Stimulated activated naive B cell treated with anti-CD40 and anti-IgM and Interleukin-4, amounts not matched to agents 10 μg/mL and 1 μg/mL and 100 μg/mL, for 72 hours (primary cell): ENCODE data around the gene TMPRSS13.
A peak's percentile ranks its signal among the peaks of the same experiment; 100 is the strongest.

Experiments
- ATAC-seq, 2 donors: fragments of 150-1000 bp; cut with Tn5 transposase; replicated peaks; 2 replicates each; pipeline ENCODE4 v1.10.0; 2021; ENCODE audit warnings: moderate library complexity in 1 of 2
- DNase-seq: peaks from one replicate; pipeline ENCODE4 v3.0.0; 2021
- H3K27ac Mint-ChIP-seq: one replicate; pipeline ENCODE4 v1.8.0; 2022; ENCODE audit warnings: mild to moderate bottlenecking, mixed read lengths
- H3K27me3 Mint-ChIP-seq, 2 donors: one replicate each; pipeline ENCODE4 v1.8.0; 2022; ENCODE audit warnings: mixed read lengths in 2 of 2
- H3K36me3 Mint-ChIP-seq, 2 donors: one replicate each; pipeline ENCODE4 v1.8.0; 2022; ENCODE audit warnings: mixed read lengths in 2 of 2, mild to moderate bottlenecking in 1 of 2
- H3K4me1 Mint-ChIP-seq, 2 donors: one replicate each; pipeline ENCODE4 v1.8.0; 2022; ENCODE audit warnings: mixed read lengths in 2 of 2, mild to moderate bottlenecking in 1 of 2
- H3K4me3 Mint-ChIP-seq, 2 donors: one replicate each; pipeline ENCODE4 v1.8.0; 2022; ENCODE audit warnings: mild to moderate bottlenecking in 2 of 2, mixed read lengths in 2 of 2, moderate library complexity in 1 of 2
- H3K9me3 Mint-ChIP-seq, 2 donors: one replicate each; pipeline ENCODE4 v1.8.0; 2022; ENCODE audit warnings: mixed read lengths in 2 of 2, mild to moderate bottlenecking in 1 of 2

TMPRSS13 gene

DNA sequence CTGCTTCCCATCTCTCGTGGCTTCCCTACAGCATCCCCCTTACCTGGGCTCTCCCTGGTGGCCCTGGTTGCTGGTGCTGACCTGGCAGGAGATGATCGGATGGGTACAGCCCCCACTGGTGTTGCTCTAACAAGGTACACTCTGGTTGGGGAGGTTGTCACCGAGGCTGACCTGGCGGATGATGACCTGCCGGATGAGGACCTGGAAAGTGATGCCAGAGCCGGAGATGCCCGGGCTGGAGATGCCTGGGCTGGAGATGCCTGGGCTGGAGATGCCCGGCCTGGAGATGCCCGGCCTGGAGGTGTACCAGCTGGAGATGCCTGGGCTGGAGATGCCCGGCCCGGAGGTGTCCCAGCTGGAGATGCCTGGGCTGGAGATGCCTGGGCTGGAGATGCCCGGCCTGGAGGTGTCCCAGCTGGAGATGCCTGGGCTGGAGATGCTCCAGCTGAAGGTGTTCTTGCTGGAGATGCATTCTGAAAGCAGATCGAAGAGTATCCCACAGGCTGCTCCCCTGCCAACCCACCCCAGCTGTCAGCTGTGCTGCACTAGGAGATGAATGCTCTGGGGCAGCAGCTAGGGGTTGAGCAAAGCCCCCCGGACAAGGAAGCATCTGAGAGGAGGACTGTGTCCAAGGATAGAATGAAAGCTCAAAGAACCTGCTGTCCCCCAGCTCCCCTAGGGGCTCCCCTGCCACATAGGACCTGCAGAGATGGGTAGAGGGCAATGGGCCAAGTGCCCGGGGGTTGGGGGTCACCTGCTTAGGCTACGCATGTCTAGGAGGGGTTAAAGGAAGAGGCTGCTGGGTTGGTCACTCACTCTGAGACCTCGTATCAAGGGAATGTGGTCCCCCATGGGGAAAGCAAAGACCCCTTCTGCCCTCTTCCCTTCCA, 10.6 kb downstream of the TMPRSS13 start:
- Mint-ChIP-seq H3K27me3 (peaks cover 0 to 6% of the 10 kb centered on the region in 2 donors), H3K36me3 (peaks cover 0 to 3% of the 10 kb centered on the region in 2 donors), H3K9me3 (no peaks in the 10 kb centered on the region), H3K4me1 (peaks cover 18 to 24% of the 10 kb centered on the region in 2 donors), H3K4me3 (no peak overlapping the region), H3K27ac (no peak overlapping the region)
- ATAC-seq, result no peak
- DNase-seq, result no peak

DNA sequence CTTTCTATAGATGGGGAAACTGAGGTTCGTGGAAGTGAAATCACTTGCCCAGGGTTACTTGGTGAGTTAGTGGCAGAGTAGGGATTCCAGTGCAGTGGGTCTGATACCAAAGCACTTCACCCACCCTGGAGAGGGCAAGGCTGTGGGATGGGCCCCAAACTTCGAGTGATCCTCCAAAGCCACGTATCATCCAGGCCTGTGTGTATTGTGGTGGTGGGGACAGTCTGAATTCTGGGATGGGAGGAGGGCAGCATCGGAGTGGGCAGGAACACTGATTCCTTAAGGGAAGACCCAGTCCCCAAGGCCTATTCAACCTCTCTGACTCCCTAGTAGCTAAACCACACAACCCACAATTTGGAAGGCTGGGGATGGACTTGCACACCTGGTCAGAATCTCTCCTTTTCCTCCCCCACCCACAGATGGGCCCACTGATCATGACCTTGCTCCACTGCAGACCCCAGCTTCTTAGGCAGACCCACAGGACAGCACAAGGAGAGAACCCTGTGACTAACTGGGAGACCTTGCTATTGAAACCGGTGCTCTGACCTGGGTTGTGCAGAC, 11.5 kb downstream of the TMPRSS13 start:
- no peak for DNase-seq

DNA sequence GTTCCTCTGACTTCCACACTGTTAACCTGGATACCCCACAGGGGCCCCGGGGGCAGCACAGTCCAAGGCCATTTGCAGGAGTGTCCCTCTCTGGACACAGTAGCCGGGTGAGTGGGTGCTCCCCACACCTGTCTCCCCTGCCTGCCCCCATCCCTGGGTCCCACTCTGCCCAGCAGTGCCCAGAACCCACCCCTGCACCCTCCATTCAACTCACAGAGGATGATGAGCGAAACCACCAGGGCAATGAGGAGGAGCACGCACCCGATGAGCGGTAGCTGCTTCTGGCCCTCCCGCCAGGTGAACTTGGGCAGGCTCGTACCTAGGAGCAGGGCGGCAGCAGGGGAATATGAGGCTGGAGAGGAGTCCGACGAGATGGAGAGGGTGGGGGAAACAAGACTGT, 12.2 kb downstream of the TMPRSS13 start:
- Mint-ChIP-seq H3K4me3 (no peak overlapping the region), H3K4me1 (peaks cover 18 to 24% of the 10 kb centered on the region in 2 donors), H3K9me3 (no peaks in the 10 kb centered on the region), H3K36me3 (peaks cover 3 to 4% of the 10 kb centered on the region in 2 donors), H3K27ac (no peak overlapping the region), H3K27me3 (peaks cover 4% of the 10 kb centered on the region in 2 donors)
- no peak for DNase-seq
- ATAC-seq, result no peak

More for the DNA sequence above, 11.5 kb downstream of the TMPRSS13 start:
- no peak for ATAC-seq
- H3K4me1 Mint-ChIP-seq, result peaks cover 18 to 24% of the 10 kb centered on the region in 2 donors
- no peak overlapping the region for H3K27ac Mint-ChIP-seq
- peaks cover 3 to 4% of the 10 kb centered on the region in 2 donors for H3K36me3 Mint-ChIP-seq
- H3K27me3 Mint-ChIP-seq, result peaks cover 1 to 6% of the 10 kb centered on the region in 2 donors
- H3K9me3 Mint-ChIP-seq, result no peaks in the 10 kb centered on the region
- no peak overlapping the region for H3K4me3 Mint-ChIP-seq

DNA sequence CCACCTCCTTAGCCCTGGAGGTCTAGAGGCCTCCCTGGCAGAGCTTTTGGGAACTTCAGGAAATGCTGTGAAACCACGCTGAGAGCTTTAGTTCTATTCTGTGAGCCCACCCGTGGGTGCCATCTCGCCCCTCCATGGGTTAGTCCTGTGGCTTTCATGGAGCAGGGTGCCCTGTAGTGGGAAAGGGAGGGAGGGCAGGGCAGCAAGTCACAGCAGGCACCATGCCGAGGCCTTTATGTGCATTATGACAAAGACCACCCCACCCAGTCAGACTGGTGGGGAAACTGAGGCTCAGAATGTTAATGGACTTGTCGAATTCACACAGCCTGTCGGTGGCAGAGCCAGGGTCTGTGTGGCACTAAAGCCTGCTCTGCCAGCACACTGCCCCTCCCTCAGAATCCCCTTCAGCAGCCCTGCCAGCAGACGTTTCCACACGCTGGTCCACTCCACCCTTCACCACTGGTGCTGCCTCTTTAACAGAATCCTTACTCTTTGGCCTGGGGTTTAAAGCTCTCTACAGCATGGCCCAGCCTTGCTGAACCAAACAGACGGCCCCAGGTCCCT, 13.4 kb downstream of the TMPRSS13 start:
- no peak overlapping the region for H3K4me3 Mint-ChIP-seq
- peaks cover 18 to 24% of the 10 kb centered on the region in 2 donors for H3K4me1 Mint-ChIP-seq
- DNase-seq (no peak), ATAC-seq (no peak)
- no peak overlapping the region for H3K27ac Mint-ChIP-seq
- peaks cover 8 to 10% of the 10 kb centered on the region in 2 donors for H3K36me3 Mint-ChIP-seq
- peaks cover 4 to 6% of the 10 kb centered on the region in 2 donors for H3K27me3 Mint-ChIP-seq
- H3K9me3 Mint-ChIP-seq, result no peaks in the 10 kb centered on the region

DNA sequence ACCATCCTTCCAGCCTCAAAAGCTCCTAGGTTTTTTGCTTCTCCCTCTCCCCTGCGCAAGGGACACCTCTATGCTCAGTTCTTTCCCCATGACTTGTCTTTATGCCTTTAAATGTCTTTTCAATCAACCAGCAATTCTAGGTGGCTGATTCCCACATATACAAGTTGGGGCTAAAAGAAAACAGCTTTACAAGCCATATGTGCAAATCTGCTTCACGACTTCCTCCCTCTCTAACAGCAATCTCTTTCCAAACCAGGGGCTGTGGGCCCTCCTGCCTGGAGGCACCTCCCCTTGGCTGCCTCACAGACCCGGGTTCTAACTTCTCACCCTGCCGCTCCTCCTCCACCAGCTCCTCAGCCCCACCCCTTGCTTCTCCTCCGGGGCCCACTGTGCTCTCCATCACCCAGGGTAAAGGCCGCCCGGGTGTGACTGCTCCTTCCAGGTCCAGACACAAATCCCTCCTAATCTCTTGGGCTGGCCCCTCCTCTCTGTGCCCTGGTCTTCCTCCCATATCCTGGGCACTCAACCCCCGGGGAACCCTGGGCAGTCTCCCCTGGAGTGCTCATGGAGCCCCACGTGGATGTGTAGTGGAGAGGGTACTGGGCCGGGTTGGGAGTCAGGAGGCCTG, 14.1 kb downstream of the TMPRSS13 start:
- Mint-ChIP-seq H3K9me3 (no peaks in the 10 kb centered on the region), H3K36me3 (peaks cover 8 to 10% of the 10 kb centered on the region in 2 donors), H3K4me1 (peaks cover 18 to 21% of the 10 kb centered on the region in 2 donors), H3K4me3 (no peak overlapping the region), H3K27ac (no peak overlapping the region), H3K27me3 (peaks cover 4 to 7% of the 10 kb centered on the region in 2 donors)
- ATAC-seq (no peak), DNase-seq (no peak)

DNA sequence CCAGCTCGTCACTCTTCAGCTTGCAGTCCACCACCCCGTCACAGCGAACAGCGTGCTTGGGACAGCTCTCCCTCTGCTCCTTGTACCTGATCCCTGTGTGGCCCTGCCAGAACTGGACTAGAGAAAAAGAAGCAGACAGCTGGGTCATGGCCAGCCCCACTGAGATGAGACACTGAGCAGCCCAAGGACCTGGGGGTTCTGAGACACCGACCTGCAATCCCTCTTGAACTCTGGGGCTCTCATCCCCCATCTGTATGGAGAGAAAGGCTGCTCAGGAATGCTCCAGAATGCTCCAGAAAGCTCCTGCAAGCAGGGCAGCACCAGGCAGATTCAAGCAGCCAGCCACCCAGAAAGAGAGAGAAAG, 14.8 kb downstream of the TMPRSS13 start:
- DNase-seq (no peak), ATAC-seq (no peak)
- peaks cover 8 to 10% of the 10 kb centered on the region in 2 donors for H3K36me3 Mint-ChIP-seq
- no peak overlapping the region for H3K4me3 Mint-ChIP-seq
- H3K9me3 Mint-ChIP-seq, result no peaks in the 10 kb centered on the region
- H3K27me3 Mint-ChIP-seq, result peaks cover 4 to 7% of the 10 kb centered on the region in 2 donors
- peaks cover 10 to 13% of the 10 kb centered on the region in 2 donors for H3K4me1 Mint-ChIP-seq
- no peak overlapping the region for H3K27ac Mint-ChIP-seq

DNA sequence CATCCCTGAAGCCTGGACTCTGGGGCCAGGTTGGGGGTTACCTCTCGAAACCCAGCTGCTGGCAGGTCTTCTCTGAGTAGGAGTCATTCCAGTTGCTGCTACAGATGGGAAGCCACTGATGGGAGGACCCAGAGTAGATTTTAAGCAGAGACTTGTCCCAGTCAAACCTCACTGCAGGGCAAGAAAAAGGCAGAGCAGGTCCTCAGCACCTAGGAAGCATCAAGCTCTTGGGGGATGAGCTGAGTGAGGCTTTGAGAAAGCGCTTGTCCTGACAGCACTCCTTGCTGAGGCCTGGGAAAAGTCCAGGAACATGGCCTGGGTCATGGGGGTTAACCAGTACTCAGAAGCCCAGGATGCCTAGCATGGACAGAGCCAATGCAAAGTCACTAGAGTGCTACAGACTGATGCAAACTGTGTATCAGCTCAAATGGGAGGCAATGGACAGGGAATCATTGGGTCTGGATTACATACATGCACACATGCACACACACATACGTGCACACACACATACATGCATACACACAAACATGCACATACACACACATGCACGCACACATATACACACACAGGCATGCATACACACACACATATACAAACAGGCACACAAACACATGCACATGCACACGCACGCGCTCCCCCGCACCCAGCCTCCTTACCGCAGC, 15.3 kb downstream of the TMPRSS13 start:
- peaks cover 7 to 8% of the 10 kb centered on the region in 2 donors for H3K4me1 Mint-ChIP-seq
- DNase-seq, result no peak
- no peak overlapping the region for H3K4me3 Mint-ChIP-seq
- H3K9me3 Mint-ChIP-seq, result no peaks in the 10 kb centered on the region
- H3K27me3 Mint-ChIP-seq, result peaks cover 4 to 7% of the 10 kb centered on the region in 2 donors
- peak overlapping the region; percentile 10 for H3K27ac Mint-ChIP-seq
- ATAC-seq, result no peak
- H3K36me3 Mint-ChIP-seq, result peaks cover 8 to 10% of the 10 kb centered on the region in 2 donors

DNA sequence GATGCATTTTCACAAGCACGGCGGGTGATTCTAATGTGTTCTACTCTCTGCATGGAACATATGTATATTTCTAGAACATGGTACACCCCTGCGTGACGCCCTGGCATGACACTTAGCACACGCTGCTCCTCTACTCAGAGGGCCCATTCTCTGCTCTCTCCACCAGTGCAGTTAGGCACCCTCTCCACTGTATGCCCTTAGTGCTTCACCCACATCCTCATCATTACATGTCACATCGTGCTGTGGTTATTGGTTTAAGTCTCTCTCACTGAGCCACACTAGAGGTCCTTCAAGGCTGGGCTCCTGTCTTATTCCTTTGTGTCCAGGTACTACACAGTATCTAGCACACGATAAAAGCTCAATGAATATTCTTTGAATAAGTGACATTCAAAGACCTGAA, 16.7 kb downstream of the TMPRSS13 start:
- ATAC-seq, result no peak
- H3K4me3 Mint-ChIP-seq, result no peak overlapping the region
- DNase-seq, result no peak
- peaks cover 6 to 13% of the 10 kb centered on the region in 2 donors for H3K4me1 Mint-ChIP-seq
- H3K36me3 Mint-ChIP-seq, result peaks cover 13 to 19% of the 10 kb centered on the region in 2 donors
- H3K27me3 Mint-ChIP-seq, result peaks cover 4 to 7% of the 10 kb centered on the region in 2 donors
- H3K27ac Mint-ChIP-seq, result no peak overlapping the region
- H3K9me3 Mint-ChIP-seq, result no peaks in the 10 kb centered on the region

DNA sequence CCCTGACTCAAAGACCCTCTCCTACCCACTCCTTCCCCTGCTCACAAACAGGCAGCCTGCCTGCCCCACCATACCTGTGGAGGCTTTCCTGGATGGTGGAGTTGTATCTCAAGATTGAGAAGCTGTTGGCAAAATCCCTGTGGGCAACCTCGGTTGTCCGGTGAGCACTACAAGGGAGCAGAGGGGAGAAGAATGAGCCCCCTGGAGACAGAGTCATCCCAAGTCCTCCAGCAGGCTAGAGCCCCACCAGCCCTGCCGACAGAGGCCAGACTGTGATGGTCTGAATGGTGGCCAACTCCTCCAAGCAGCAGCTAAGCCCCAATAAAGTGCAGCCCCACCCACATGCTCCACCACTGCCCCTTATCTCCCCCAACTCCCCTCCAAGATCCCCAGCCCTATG, 17.5 kb downstream of the TMPRSS13 start:
- Mint-ChIP-seq H3K4me1 (peaks cover 10 to 16% of the 10 kb centered on the region in 2 donors), H3K4me3 (no peak overlapping the region), H3K27ac (no peak overlapping the region), H3K9me3 (no peaks in the 10 kb centered on the region), H3K36me3 (peaks cover 14 to 20% of the 10 kb centered on the region in 2 donors), H3K27me3 (peaks cover 4 to 7% of the 10 kb centered on the region in 2 donors)
- DNase-seq (no peak), ATAC-seq (no peak)

DNA sequence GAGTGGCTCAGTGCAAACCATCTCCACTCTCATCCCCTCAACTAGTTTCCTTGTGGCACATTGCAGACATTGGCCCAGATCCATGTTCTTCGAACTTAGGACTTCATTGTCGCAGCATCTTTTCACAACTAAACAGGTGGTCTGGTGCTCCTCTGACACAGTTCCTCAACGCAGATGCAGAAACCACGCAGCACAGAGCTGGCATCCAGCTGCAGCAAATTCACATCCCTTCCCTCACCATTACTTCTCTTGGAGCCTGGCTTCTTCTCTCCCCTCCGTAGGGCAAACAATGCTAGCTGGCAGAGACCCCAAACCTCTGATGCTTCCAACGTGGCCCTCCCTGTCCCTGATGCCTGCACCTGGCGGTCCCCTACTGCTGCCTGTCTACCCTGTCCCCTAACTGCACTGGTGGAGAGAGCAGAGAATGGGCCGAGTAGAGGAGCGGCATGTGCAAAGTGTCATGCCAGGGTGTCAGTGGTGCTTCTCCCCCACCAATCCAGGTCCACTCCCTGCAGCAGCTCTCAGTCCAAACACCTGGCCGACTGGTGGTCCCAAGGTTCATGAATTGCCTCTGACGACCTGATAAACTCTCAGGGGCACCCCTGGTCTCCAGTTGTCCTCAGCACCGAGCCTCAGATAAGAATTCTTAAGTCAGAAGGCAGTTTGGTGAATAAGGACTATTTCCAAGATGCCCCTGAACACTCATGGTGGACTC, 18.1 kb downstream of the TMPRSS13 start:
- Mint-ChIP-seq H3K27me3 (peaks cover 4 to 7% of the 10 kb centered on the region in 2 donors), H3K4me3 (no peak overlapping the region), H3K9me3 (no peaks in the 10 kb centered on the region), H3K27ac (no peak overlapping the region), H3K4me1 (peaks cover 10 to 13% of the 10 kb centered on the region in 2 donors), H3K36me3 (peaks cover 10 to 20% of the 10 kb centered on the region in 2 donors)
- no peak for DNase-seq
- ATAC-seq, result no peak

DNA sequence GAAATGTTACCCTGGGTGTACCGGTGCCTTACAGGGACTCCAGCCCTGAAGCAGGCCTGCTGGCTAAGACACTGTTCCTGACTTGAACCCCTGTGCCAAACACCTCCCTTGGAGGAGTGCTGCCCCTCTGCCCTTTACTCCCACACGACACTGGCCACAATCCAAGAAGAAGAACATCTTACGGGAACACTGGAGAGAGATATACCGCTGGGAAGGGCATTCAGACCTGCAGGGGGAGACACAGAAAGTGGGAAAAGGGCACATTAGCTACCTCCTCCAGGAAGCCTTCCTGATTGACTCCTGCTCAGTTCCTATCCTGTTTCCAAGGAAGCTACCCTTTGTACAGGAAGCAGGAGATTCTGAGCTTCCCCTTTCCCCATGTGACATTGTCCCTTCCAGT, 18.7 kb downstream of the TMPRSS13 start:
- no peak for ATAC-seq
- peaks cover 10 to 11% of the 10 kb centered on the region in 2 donors for H3K4me1 Mint-ChIP-seq

DNA sequence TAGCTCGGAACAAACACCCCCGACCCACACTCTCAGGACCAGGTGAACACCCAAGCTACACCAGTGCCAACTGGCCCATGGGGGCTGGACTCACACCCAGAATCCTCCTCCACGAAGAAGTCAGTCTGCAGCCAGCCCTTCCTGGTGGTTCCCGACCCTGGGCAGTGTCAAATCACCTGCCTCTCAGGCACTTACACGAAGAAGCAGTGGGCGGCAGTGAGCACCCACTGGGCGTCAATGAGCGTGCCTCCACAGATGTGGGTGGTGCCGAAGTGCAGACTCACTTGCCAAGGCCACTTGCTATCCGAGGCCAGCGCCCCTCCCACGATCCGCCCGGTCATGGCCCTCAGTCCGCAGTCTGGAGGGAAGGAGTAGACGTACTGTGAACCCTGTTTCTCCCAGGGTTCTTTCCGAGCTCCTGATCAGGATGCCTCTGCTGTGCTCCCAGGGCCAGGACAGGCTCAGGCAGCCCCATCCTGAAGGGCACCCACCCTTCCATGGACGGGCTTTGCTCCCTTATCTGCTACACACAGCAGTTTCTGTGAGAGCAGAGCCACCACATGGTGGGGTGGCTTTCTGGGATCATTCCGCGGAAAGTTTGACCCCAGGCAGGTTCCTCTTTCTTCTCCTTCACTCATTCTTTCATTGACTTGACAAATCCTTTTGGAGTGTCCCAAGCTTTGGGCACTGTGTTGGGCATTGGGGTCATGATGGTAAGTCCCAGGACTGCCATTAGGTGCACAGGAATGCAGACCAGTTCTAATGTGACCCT, 19.4 kb downstream of the TMPRSS13 start:
- Mint-ChIP-seq H3K27ac (no peak overlapping the region), H3K27me3 (peaks cover 7 to 8% of the 10 kb centered on the region in 2 donors), H3K4me3 (no peak overlapping the region), H3K4me1 (peaks cover 10 to 11% of the 10 kb centered on the region in 2 donors), H3K9me3 (no peaks in the 10 kb centered on the region), H3K36me3 (peaks cover 10 to 20% of the 10 kb centered on the region in 2 donors)
- no peak for DNase-seq
- ATAC-seq, result no peak

More for the DNA sequence above, 18.7 kb downstream of the TMPRSS13 start:
- no peaks in the 10 kb centered on the region for H3K9me3 Mint-ChIP-seq
- H3K4me3 Mint-ChIP-seq, result no peak overlapping the region
- peaks cover 10 to 20% of the 10 kb centered on the region in 2 donors for H3K36me3 Mint-ChIP-seq
- H3K27me3 Mint-ChIP-seq, result peaks cover 4 to 7% of the 10 kb centered on the region in 2 donors
- DNase-seq, result no peak
- no peak overlapping the region for H3K27ac Mint-ChIP-seq
